Loucy (cell line): Measurements from ENCODE around the gene PIGU.

Source experiments
- H2AFZ ChIP-seq: fragments of 200-600 bp; sonication (generic); 2 replicates; pipeline ENCODE4 v1.6.0; 2016; ENCODE audit warnings: antibody characterized with exemption, mild to moderate bottlenecking, low read length, moderate library complexity
- H3F3A ChIP-seq: fragments of 200-600 bp; 2 replicates; pipeline ENCODE4 v1.6.0; 2016; ENCODE audit warnings: antibody characterized with exemption, low read depth, mild to moderate bottlenecking
- H3K27me3 ChIP-seq: fragments of 200-600 bp; sonication (generic); 2 replicates; pipeline ENCODE4 v1.6.1; 2014; ENCODE audit warnings: low read length, mild to moderate bottlenecking; ENCODE audit not compliant: insufficient read depth, poor library complexity, severe bottlenecking
- H3K36me3 ChIP-seq: fragments of 200-600 bp; sonication (generic); 2 replicates; pipeline ENCODE4 v1.6.1; 2016; ENCODE audit warnings: low read length; ENCODE audit not compliant: insufficient read depth
- H3K4me1 ChIP-seq: fragments of 200-600 bp; sonication (generic); 2 replicates; pipeline ENCODE4 v1.5.1; 2014; ENCODE audit warnings: low read length, mild to moderate bottlenecking; ENCODE audit not compliant: insufficient read depth, poor library complexity, severe bottlenecking
- H3K4me2 ChIP-seq: fragments of 200-600 bp; sonication (generic); 2 replicates; pipeline ENCODE4 v1.6.0; 2014; ENCODE audit warnings: antibody characterized with exemption, low read length, low read depth, mild to moderate bottlenecking; ENCODE audit not compliant: poor library complexity, severe bottlenecking
- H3K4me3 ChIP-seq: fragments of 200-600 bp; sonication (generic); 2 replicates; pipeline ENCODE4 v1.5.1; 2014; ENCODE audit warnings: low read length, mild to moderate bottlenecking, mixed read lengths; ENCODE audit not compliant: poor library complexity, severe bottlenecking
- H3K79me2 ChIP-seq: fragments of 200-600 bp; sonication (generic); 2 replicates; pipeline ENCODE4 v1.6.1; 2014; ENCODE audit warnings: low read length; ENCODE audit not compliant: insufficient read depth
- H3K9ac ChIP-seq: fragments of 200-600 bp; sonication (generic); 2 replicates; pipeline ENCODE4 v1.6.0; 2014; ENCODE audit warnings: mild to moderate bottlenecking, low read depth, low read length, moderate library complexity; ENCODE audit not compliant: poor library complexity, severe bottlenecking
- H3K9me2 ChIP-seq: fragments of 200-600 bp; sonication (generic); replicated peaks from 2 replicates; pipeline ENCODE4 v1.6.1; 2016; ENCODE audit warnings: low read depth, low read length, mixed read lengths
- H3K9me3 ChIP-seq: fragments of 200-600 bp; sonication (generic); 2 replicates; pipeline ENCODE4 v1.6.1; 2014; ENCODE audit warnings: mild to moderate bottlenecking, antibody characterized with exemption, low read length, low read depth; ENCODE audit not compliant: insufficient read depth
- H4K20me1 ChIP-seq: fragments of 200-600 bp; sonication (generic); 2 replicates; pipeline ENCODE4 v1.6.0; 2014; ENCODE audit warnings: antibody characterized with exemption, low read length, mild to moderate bottlenecking; ENCODE audit not compliant: insufficient read depth, poor library complexity, severe bottlenecking
- EZH2phosphoT487 ChIP-seq: fragments of 200-600 bp; IDR thresholded peaks from 2 replicates; pipeline ENCODE4 v1.6.1; 2018; ENCODE audit warnings: antibody characterized with exemption, mild to moderate bottlenecking, moderate library complexity, borderline replicate concordance
- TF ChIP-seq, protein P1 (sequence below): fragments of 200-600 bp; sonication (generic); conservative IDR thresholded peaks from 2 replicates; pipeline ENCODE4 v1.5.1; 2014; ENCODE audit warnings: mild to moderate bottlenecking, antibody characterized with exemption, low read length

PIGU gene

GRCh38 chr20:34537651-34538050, 139.2 kb downstream of the PIGU start:
- Histone ChIP-seq H2AFZ (no peak overlapping the region), H3K9me2 (no peaks in the 10 kb centered on the region), H3K79me2 (peaks cover 2% of the 10 kb centered on the region; the same call in 1 of the 2 replicates), H3K4me2 (no peak overlapping the region), H3K9ac (no peak overlapping the region), H3K36me3 (peaks cover 81% of the 10 kb centered on the region; the same call in 1 of the 2 replicates), H4K20me1 (no peaks in the 10 kb centered on the region), H3K9me3 (no peaks in the 10 kb centered on the region), H3K4me3 (no peak overlapping the region), H3K27me3 (no peaks in the 10 kb centered on the region), H3K4me1 (no peaks in the 10 kb centered on the region), H3F3A (no peaks in the 10 kb centered on the region)
- TF ChIP-seq EZH2phosphoT487: no peak
- TF ChIP-seq, protein P1, sequence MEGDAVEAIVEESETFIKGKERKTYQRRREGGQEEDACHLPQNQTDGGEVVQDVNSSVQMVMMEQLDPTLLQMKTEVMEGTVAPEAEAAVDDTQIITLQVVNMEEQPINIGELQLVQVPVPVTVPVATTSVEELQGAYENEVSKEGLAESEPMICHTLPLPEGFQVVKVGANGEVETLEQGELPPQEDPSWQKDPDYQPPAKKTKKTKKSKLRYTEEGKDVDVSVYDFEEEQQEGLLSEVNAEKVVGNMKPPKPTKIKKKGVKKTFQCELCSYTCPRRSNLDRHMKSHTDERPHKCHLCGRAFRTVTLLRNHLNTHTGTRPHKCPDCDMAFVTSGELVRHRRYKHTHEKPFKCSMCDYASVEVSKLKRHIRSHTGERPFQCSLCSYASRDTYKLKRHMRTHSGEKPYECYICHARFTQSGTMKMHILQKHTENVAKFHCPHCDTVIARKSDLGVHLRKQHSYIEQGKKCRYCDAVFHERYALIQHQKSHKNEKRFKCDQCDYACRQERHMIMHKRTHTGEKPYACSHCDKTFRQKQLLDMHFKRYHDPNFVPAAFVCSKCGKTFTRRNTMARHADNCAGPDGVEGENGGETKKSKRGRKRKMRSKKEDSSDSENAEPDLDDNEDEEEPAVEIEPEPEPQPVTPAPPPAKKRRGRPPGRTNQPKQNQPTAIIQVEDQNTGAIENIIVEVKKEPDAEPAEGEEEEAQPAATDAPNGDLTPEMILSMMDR: no peak

DNA sequence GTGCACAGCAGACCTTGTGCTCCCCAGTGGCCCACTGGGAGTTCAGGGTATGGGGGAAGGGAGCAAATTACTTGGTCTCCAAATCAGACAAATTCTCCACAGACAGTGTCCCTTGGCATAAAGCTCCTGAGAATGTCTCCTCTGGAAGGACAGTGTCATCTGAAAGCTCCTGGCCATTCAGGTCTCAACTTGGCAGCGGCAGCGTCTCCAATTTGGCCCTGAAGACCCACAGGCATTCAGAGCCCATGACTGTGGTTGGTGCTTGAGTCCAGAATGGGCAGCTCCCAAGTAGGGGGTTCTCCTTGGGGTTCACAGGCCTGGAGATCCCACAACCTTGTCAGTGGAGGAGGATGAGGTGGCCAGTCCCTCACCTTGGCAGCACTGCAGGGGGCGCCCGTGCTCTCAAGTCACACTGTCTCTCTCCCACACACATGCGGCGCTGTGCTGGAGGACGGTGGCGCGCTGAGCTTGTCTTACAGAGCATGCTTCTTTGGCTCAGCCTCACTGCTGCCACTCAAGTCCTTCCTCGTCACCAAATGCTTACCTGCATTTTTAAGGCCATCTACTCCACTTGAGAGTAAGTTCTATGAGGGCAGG, 140.0 kb downstream of the PIGU start:
- Histone ChIP-seq H3K27me3 (no peaks in the 10 kb centered on the region), H3F3A (no peaks in the 10 kb centered on the region), H3K4me2 (no peak overlapping the region), H3K4me1 (no peaks in the 10 kb centered on the region), H3K9me2 (no peaks in the 10 kb centered on the region), H3K36me3 (peaks cover 81% of the 10 kb centered on the region; the same call in 1 of the 2 replicates), H4K20me1 (peaks cover 3% of the 10 kb centered on the region), H3K4me3 (no peak overlapping the region), H3K9me3 (no peaks in the 10 kb centered on the region), H3K9ac (no peak overlapping the region), H2AFZ (no peak overlapping the region), H3K79me2 (peaks cover 5% of the 10 kb centered on the region; the same call in 1 of the 2 replicates)
- no peak for TF ChIP-seq EZH2phosphoT487
- TF ChIP-seq, protein P1: peak; percentile 44

- Histone ChIP-seq H3K9me3 (no peaks in the 10 kb centered on the region), H3F3A (no peaks in the 10 kb centered on the region), H2AFZ (no peak overlapping the region), H3K36me3 (peaks cover 81% of the 10 kb centered on the region; the same call in 1 of the 2 replicates), H3K79me2 (peaks cover 13% of the 10 kb centered on the region; the same call in 1 of the 2 replicates), H3K4me1 (no peaks in the 10 kb centered on the region), H4K20me1 (peaks cover 4% of the 10 kb centered on the region), H3K4me3 (no peak overlapping the region), H3K27me3 (no peaks in the 10 kb centered on the region), H3K9ac (no peak overlapping the region), H3K9me2 (no peaks in the 10 kb centered on the region), H3K4me2 (no peak overlapping the region)
- TF ChIP-seq, protein P1: no peak
- no peak for TF ChIP-seq EZH2phosphoT487
These were observed 141.0 kb downstream of the PIGU start for GRCh38 chr20:34535857-34536256.
